ENCODE results near the gene UCP1. TPM values are rescaled to one million over a fixed set of nuclear protein-coding genes. Genes with fewer than 3 reads are reported as not detected.

The UCP1 gene
- polyA plus RNA-seq, 3 donors: not detected

GRCh38 chr4:140571620-140572019 is 2.9 kb upstream of the UCP1 start:
- no CpG with 5 or more reads among the region's 2 CpGs for WGBS (ENCODE audit: insufficient coverage)
- peaks cover 4 to 6% of the 10 kb centered on the region in 2 donors for H3K36me3 Mint-ChIP-seq
- H3K27me3 Mint-ChIP-seq (ENCODE audit: low read depth in 3 of 3): peaks cover 38 to 69% (median 49%) of the 10 kb centered on the region in 3 donors
- Histone ChIP-seq H4K20me1 (ENCODE audit: insufficient read depth, low read length) (no peaks in the 10 kb centered on the region), H3K79me2 (ENCODE audit: insufficient read depth, low read length) (no peaks in the 10 kb centered on the region), H3K36me3 (replicated peaks in 1 of 2; ENCODE audit: control insufficient read depth in 1 of 2, insufficient read depth in 2 of 2, low read length in 2 of 2) (no peaks in the 10 kb centered on the region), H3K4me1 (ENCODE audit: control insufficient read depth in 1 of 2, insufficient read depth in 2 of 2, low read length in 2 of 2) (peaks cover 17 to 18% of the 10 kb centered on the region in 2 donors), H3K27me3 (ENCODE audit: control insufficient read depth in 2 of 2, insufficient read depth in 2 of 2, low read length in 2 of 2) (peaks cover 57 to 61% of the 10 kb centered on the region in 2 donors), H3K4me3 (replicated peaks in 1 of 3; ENCODE audit: low read depth in 2 of 3, low read length in 3 of 3) (no peak overlapping the region), H3K27ac (ENCODE audit: low read depth in 1 of 2, low read length in 2 of 2) (no peak overlapping the region), H3K9ac (ENCODE audit: insufficient read depth, low read length, poor library complexity, severe bottlenecking) (no peak overlapping the region), H3K4me2 (replicated peaks; ENCODE audit: extremely low read depth, low read length, poor library complexity, severe bottlenecking) (no peak overlapping the region), H2AFZ (ENCODE audit: insufficient read depth, low read depth, low read length, poor library complexity, severe bottlenecking) (no peak overlapping the region), H3K9me3 (replicated peaks in 1 of 2; ENCODE audit: control insufficient read depth in 1 of 2, insufficient read depth in 1 of 2, low read length in 2 of 2) (peaks cover 5 to 42% of the 10 kb centered on the region in 2 donors)
- intact Hi-C loops (cut with micrococcal nuclease): no loop called here
- H3K4me3 Mint-ChIP-seq: no peak overlapping the region
- no peak overlapping the region for H3K27ac Mint-ChIP-seq
- TF ChIP-seq CTCF (IDR thresholded peaks at IDR 0.05): no peak
- peaks cover 5 to 33% (median 20%) of the 10 kb centered on the region in 7 donors for H3K9me3 Mint-ChIP-seq
- peaks cover 22% of the 10 kb centered on the region for H3K4me1 Mint-ChIP-seq
- no peak for DNase-seq

- Mint-ChIP-seq H3K36me3 (peaks cover 4 to 6% of the 10 kb centered on the region in 2 donors), H3K9me3 (peaks cover 5 to 33% (median 20%) of the 10 kb centered on the region in 7 donors), H3K27ac (no peak overlapping the region), H3K27me3 (ENCODE audit: low read depth in 3 of 3) (peaks cover 32 to 62% (median 41%) of the 10 kb centered on the region in 3 donors), H3K4me3 (peak overlapping the region; percentile 75 to 93), H3K4me1 (peaks cover 22% of the 10 kb centered on the region)
- Histone ChIP-seq H4K20me1 (ENCODE audit: insufficient read depth, low read length) (no peaks in the 10 kb centered on the region), H3K79me2 (ENCODE audit: insufficient read depth, low read length) (no peaks in the 10 kb centered on the region), H2AFZ (ENCODE audit: insufficient read depth, low read depth, low read length, poor library complexity, severe bottlenecking) (peak overlapping the region; percentile 84), H3K4me1 (ENCODE audit: control insufficient read depth in 1 of 2, insufficient read depth in 2 of 2, low read length in 2 of 2) (peaks cover 17 to 18% of the 10 kb centered on the region in 2 donors), H3K4me3 (replicated peaks in 1 of 3; ENCODE audit: low read depth in 2 of 3, low read length in 3 of 3) (peak overlapping the region in 1 of 3 experiments; percentile 73), H3K9me3 (replicated peaks in 1 of 2; ENCODE audit: control insufficient read depth in 1 of 2, insufficient read depth in 1 of 2, low read length in 2 of 2) (peaks cover 5 to 43% of the 10 kb centered on the region in 2 donors), H3K9ac (ENCODE audit: insufficient read depth, low read length, poor library complexity, severe bottlenecking) (no peak overlapping the region), H3K27ac (ENCODE audit: low read depth in 1 of 2, low read length in 2 of 2) (no peak overlapping the region), H3K4me2 (replicated peaks; ENCODE audit: extremely low read depth, low read length, poor library complexity, severe bottlenecking) (peak overlapping the region; percentile 72), H3K27me3 (ENCODE audit: control insufficient read depth in 2 of 2, insufficient read depth in 2 of 2, low read length in 2 of 2) (peaks cover 76 to 79% of the 10 kb centered on the region in 2 donors), H3K36me3 (replicated peaks in 1 of 2; ENCODE audit: control insufficient read depth in 1 of 2, insufficient read depth in 2 of 2, low read length in 2 of 2) (no peaks in the 10 kb centered on the region)
- intact Hi-C loops (cut with micrococcal nuclease): no loop called here
- 23% methylated on average over 3 of the region's 7 CpGs for WGBS (ENCODE audit: insufficient coverage)
- TF ChIP-seq CTCF (IDR thresholded peaks at IDR 0.05): no peak
- DNase-seq: no peak
Measured at GRCh38 chr4:140569307-140569638, 512 bp upstream of the UCP1 start.
